Suprapubic skin (tissue), 4 donors: ENCODE measurements around the gene NPAS1. TPM values are rescaled to one million over a fixed set of nuclear protein-coding genes. Genes with fewer than 3 reads are reported as not detected.

ENCODE experiments used
- DNase-seq, 2 donors: peaks; one replicate each; pipeline ENCODE4 v3.0.0-alpha.2; 2019; ENCODE audit warnings: low spot score in 2 of 2
- H3K27ac ChIP-seq: fragments of 200-600 bp; sonication (generic); one replicate; pipeline ENCODE4 v1.5.1; 2019
- H3K27me3 ChIP-seq: fragments of 200-600 bp; sonication (generic); one replicate; pipeline ENCODE4 v1.5.1; 2019
- H3K36me3 ChIP-seq: fragments of 200-600 bp; sonication (generic); one replicate; pipeline ENCODE4 v1.5.1; 2019
- H3K4me1 ChIP-seq: fragments of 200-600 bp; sonication (generic); one replicate; pipeline ENCODE4 v1.5.1; 2019
- H3K4me3 ChIP-seq: fragments of 200-600 bp; sonication (generic); one replicate; pipeline ENCODE4 v1.5.1; 2019; ENCODE audit warnings: mild to moderate bottlenecking
- H3K9me3 ChIP-seq: fragments of 200-600 bp; sonication (generic); one replicate; pipeline ENCODE4 v1.5.1; 2019
- EP300 ChIP-seq: sonication (generic); formaldehyde crosslinking; IDR thresholded peaks from one replicate; pipeline ENCODE4 v1.6.1; 2017; ENCODE audit warnings: antibody characterized with exemption
- POLR2A ChIP-seq, 2 donors: fragments of 450-650 bp; IDR thresholded peaks; one replicate each; pipeline ENCODE4 v1.6.1; 2017; ENCODE audit warnings: antibody characterized with exemption in 2 of 2, mild to moderate bottlenecking in 2 of 2, moderate library complexity in 2 of 2
- POLR2AphosphoS5 ChIP-seq, 3 donors: sonication (generic); formaldehyde crosslinking; IDR thresholded peaks; one replicate each; pipeline ENCODE4 v1.6.1; 2017; ENCODE audit warnings: antibody characterized with exemption in 3 of 3
- WGBS: methylation state at CpG from one replicate; pipeline ENCODE4 v1.1.5; 2018; 5-methylcytosine and 5-hydroxymethylcytosine counted together
- total RNA-seq, 4 donors: library from RNA; depleted of rRNA; stranded (reverse); fragments of >200 nt; gene quantifications; one replicate each; pipeline ENCODE4 v1.1.0, GENCODE V29; 2016
- TF ChIP-seq, protein P1 (sequence below), 2 donors: fragments of 200-600 bp in 1 of 2; fragments of 450-650 bp in 1 of 2; sonication (generic) in 1 of 2; IDR thresholded peaks; one replicate each; pipeline ENCODE4 v1.5.1; 2016 to 2019; ENCODE audit warnings: antibody characterized with exemption in 2 of 2, mild to moderate bottlenecking in 1 of 2, moderate library complexity in 1 of 2

Gene NPAS1
- total RNA-seq, 4 donors from 2014 or later, result 4.7 to 6.8 (median 5.5) TPM

DNA sequence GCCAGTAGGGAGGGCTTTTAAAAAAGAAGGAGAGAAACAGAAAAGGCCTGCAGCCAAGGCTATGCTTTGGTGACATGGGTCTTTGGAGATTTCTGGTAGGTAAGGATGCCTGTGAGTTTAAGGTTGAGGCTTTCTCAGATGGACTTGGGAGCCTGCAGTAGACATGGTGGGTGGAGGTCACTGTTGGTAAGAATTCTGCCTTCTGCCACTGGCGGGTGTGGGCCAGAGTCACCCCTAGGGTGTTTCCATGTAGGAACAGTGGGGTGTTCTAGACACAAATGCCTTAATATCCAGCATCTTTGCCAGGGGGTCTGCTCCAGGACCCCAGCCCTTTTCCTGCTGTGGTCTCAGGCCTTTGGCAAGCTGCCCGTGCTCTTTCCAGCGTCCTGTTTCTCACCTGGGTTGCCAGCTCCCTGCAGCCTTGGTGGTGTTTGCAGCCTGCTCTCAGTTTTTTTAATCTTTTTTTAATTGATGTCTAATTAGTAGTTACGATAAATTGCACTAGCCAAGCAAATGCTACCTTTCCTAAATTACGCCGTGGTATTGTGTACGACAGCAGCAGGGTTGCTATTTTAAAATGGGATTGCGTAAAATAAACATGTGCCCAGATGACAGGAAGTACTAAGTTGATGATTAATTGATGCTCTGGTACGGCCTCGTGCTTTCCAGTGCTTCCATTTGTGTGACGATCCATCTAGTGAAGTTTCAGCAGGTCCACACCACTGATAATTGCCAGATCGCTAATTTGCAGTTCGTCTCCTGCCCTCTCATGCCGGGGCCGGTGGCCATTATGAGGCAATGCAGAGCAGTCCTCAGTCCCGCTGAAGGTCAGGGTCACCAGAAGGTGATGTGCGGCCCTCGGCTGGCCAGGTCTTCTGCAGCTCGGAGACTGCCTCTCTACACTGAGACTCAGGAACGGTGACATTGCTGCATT is 35.3 kb upstream of the NPAS1 start:
- peaks cover 43% of the 10 kb centered on the region for H3K4me1 ChIP-seq
- 65% methylated on average over 20 of the region's 20 CpGs for WGBS
- H3K27ac ChIP-seq, result no peak overlapping the region
- TF ChIP-seq EP300, result no peak
- TF ChIP-seq POLR2AphosphoS5 (IDR thresholded peaks at IDR 0.05), result peak in 1 of 3 donors; percentile 45
- no peak overlapping the region for H3K4me3 ChIP-seq
- no peaks in the 10 kb centered on the region for H3K9me3 ChIP-seq
- DNase-seq, result no peak
- H3K27me3 ChIP-seq, result no peaks in the 10 kb centered on the region
- peaks cover 16% of the 10 kb centered on the region for H3K36me3 ChIP-seq

DNA sequence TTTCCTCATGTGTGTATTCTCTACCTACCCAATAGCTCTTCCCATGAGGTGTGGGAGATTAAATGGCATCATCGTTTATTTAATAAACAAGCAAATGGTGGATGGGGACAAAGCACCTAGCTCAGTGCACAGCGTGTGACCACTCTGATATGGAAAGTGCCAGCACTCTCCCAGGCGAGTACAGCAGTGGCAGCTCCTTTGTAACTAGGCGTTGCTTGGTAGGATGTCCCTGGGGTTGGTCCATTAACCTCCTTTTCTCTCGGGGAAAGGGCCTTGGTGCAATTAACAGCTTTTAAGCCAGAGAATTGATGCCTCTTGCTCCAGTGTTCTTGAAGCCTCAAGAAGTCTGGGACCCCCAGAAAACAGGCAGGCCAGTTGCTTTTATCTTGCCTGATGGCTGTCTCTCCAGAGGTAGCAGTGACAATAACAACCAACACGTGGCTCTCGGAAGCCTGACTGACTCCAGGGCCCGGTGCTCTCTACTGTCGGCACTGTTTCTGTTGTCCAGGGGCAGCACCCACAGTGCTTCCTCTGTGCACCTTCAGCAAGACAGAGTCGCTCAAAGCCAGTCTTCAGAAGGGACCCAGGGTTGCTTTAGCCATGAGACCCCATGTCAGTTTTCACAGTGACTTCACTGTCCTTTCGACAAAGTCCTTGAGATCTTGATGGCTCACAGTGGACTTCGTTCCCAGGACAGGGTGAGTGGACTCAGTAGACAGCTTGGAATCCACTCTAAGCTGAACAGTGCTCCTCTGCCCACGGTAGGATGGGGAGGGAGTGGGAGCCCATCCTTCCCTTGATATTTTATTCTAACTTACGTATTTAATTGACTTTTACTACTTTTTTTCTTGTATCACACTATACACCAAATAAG is 33.9 kb upstream of the NPAS1 start:
- Histone ChIP-seq H3K4me1 (peaks cover 34% of the 10 kb centered on the region), H3K9me3 (no peaks in the 10 kb centered on the region), H3K4me3 (no peak overlapping the region), H3K27me3 (no peaks in the 10 kb centered on the region), H3K36me3 (peaks cover 27% of the 10 kb centered on the region), H3K27ac (no peak overlapping the region)
- WGBS, result 88% methylated on average over 14 of the region's 14 CpGs
- no peak for DNase-seq
- TF ChIP-seq POLR2AphosphoS5 (IDR thresholded peaks at IDR 0.05) (no peak), EP300 (no peak), POLR2A (IDR thresholded peaks at IDR 0.05) (no peak)
- TF ChIP-seq, protein P1, sequence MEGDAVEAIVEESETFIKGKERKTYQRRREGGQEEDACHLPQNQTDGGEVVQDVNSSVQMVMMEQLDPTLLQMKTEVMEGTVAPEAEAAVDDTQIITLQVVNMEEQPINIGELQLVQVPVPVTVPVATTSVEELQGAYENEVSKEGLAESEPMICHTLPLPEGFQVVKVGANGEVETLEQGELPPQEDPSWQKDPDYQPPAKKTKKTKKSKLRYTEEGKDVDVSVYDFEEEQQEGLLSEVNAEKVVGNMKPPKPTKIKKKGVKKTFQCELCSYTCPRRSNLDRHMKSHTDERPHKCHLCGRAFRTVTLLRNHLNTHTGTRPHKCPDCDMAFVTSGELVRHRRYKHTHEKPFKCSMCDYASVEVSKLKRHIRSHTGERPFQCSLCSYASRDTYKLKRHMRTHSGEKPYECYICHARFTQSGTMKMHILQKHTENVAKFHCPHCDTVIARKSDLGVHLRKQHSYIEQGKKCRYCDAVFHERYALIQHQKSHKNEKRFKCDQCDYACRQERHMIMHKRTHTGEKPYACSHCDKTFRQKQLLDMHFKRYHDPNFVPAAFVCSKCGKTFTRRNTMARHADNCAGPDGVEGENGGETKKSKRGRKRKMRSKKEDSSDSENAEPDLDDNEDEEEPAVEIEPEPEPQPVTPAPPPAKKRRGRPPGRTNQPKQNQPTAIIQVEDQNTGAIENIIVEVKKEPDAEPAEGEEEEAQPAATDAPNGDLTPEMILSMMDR (IDR thresholded peaks at IDR 0.05), result no peak

DNA sequence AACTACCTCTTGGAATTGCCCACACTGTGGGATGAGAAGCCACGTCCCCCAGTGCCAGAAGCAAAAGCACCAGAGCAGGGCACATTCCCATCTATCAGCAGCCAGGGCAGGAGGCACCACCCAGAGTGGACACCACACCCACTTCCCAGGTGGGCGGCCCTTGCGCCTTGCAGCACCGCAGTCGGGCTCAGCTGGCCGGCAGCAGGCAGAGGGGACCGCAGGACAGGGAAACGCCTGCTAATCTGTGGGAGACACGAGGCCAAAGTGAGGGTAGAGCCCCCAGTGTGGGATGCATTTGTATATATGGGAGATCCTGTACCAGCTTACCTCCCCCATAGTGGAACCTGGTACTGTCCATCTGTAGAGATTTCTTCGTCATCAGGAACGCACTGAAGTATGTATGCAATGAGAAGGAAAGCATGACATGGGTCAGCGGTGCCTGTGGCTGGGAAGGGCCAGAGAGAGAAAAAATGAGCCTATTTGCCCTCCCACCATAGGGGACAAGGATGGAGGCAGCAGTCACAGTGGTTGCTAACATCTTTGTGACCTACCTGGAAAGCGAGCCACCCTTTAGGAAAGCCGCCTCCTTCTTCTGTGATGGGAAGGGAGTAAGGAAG is 30.9 kb upstream of the NPAS1 start:
- Histone ChIP-seq H3K4me3 (no peak overlapping the region), H3K9me3 (no peaks in the 10 kb centered on the region), H3K36me3 (peaks cover 46% of the 10 kb centered on the region), H3K27me3 (no peaks in the 10 kb centered on the region), H3K27ac (no peak overlapping the region), H3K4me1 (peaks cover 27% of the 10 kb centered on the region)
- DNase-seq, result no peak
- 94% methylated on average over 7 of the region's 14 CpGs for WGBS
- TF ChIP-seq, protein P1 (IDR thresholded peaks at IDR 0.05), result no peak
- no peak for TF ChIP-seq POLR2AphosphoS5 (IDR thresholded peaks at IDR 0.05)
- TF ChIP-seq EP300, result no peak
- no peak for TF ChIP-seq POLR2A (IDR thresholded peaks at IDR 0.05)

DNA sequence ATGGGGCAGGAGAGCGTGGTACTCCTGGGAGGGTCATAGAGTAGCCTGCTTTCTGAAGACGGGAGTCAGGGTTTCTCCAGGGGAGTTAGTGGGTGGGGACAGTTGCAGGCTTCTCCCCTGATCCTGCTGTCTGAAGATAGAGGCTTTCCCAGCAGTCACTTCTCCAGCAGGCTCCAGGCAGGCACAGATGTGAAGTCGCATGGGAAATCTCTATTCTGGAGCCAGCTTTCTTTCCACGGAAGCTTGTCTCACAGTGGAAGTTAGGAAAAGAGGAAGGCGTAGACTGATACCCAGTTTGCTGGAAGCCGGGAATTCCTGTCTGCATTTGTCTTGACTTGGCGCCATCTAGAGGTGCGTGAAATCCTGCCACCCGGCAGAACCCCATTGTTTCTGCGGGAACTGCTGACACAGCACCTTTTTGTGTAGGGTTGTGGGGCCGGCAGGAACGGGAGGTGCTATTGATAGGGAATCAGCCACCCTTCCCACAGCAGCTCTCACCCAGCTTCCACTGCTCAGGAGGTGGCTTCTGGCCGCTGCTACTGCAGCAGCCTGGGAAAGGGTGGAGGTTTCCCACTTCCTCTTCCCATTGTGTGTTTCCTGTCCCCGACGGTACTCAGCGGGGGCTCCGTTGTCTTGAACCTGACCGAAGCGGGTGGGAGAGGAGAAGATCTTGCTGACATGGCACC is 28.5 kb upstream of the NPAS1 start:
- no peaks in the 10 kb centered on the region for H3K27me3 ChIP-seq
- H3K9me3 ChIP-seq, result no peaks in the 10 kb centered on the region
- peaks cover 61% of the 10 kb centered on the region for H3K36me3 ChIP-seq
- no peak overlapping the region for H3K4me3 ChIP-seq
- H3K27ac ChIP-seq, result no peak overlapping the region
- WGBS, result 18% methylated on average over 17 of the region's 19 CpGs
- peaks cover 24% of the 10 kb centered on the region for H3K4me1 ChIP-seq
- DNase-seq, result peak; percentile 84 to 92
- TF ChIP-seq EP300 (no peak), POLR2AphosphoS5 (IDR thresholded peaks at IDR 0.05) (peak in 1 of 3 donors; percentile 50), POLR2A (IDR thresholded peaks at IDR 0.05) (no peak)
- TF ChIP-seq, protein P1 (IDR thresholded peaks at IDR 0.05), result peak; percentile 69 to 81
